ENCODE results near the gene DEFB131B.
"Not testable (repeated sequence)": the region's sequence is repeated elsewhere in the genome, so short reads cannot be mapped to it uniquely, and the experiment has no call there.

- not testable (repeated sequence) for TF ChIP-seq POLR2AphosphoS5, POLR2A, CTCF (IDR thresholded peaks at IDR 0.05)
Observed at GRCh38 chr11:71911321-71911985, 33.2 kb downstream of the DEFB131B start.
